HUDEP-2 (cell line): ENCODE data around the gene FUT6.

ENCODE experiments used
- DNase-seq, 76 experiments: peaks; one replicate each; lab custom pipeline; 2025; ENCODE audit not compliant: unreplicated experiment in 76 of 76; lab: John Stamatoyannopoulos, UW

The FUT6 gene

DNA sequence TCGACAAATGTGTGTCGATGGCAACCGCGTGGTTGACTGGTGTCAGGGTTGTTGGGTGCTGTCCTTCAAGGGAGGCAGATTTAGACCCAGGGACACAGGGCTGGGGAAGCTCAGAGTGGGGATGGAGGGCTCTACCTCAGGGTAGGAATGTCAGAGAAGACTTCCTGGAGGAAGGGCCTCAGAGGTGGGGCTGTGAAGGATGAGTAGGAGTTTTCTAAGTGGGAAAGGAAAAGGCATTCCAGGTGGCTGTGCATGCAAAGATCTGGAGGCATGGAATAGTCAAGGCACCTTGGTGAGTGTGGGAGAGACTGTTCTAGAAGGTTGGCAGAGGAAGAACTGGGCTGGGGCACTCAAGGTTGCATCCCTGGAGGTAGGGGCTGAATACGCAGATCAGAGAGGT, 32.6 kb downstream of the FUT6 start:
- DNase-seq: no peak

DNA sequence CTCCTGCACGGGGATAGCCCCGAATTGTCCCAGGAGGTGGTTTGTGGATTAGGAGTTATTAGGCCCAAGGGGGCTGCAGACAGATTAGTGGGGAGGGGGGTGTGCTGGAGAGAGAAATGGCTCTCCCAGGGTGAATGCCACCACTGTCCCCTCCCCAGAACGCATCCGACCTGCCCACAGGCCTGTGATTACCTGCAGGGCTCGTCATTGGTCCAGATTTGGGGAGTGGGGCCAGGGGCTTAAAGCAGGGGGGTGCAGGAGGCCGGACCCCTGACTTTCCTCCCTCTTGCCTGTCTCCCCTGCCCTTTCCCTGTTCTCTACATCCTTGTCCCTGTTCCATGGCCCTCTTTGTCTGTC, 33.4 kb downstream of the FUT6 start:
- no peak for DNase-seq

DNA sequence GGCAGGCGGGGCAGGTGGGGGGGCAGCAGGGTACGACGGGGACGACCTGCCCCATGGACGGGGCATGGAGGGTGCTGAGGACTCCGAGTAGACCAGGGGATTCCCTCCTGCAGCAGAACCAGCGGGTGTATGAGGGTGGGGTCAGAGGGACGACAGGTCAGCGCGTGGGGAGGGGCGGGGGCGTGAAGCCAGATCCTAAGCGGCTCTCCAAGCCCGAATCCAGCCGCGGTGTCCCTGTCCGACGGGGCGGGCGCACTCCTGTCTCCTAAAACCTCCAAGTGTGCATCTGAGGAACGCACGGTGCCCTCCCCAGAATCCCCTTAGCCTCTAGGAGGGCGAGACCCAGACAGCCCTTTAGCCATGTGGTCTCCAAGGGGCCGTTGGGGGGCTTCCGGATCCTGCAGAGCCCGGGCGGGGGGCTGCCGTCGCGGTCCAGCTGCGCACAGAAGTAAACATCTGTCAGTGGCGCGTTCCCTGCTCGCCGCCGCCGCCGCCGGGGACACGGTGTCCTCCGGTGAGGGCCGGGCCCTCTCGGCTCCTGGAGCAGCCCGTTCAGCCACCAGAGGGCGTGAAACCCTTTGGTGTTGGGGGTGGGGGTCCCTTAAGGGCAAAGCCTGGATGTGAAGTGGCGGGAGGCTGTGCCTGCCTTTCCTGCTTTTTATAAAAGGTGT, 33.9 kb downstream of the FUT6 start:
- peak in 53 of 76 experiments; percentile 17 to 75 (median 59) for DNase-seq

DNA sequence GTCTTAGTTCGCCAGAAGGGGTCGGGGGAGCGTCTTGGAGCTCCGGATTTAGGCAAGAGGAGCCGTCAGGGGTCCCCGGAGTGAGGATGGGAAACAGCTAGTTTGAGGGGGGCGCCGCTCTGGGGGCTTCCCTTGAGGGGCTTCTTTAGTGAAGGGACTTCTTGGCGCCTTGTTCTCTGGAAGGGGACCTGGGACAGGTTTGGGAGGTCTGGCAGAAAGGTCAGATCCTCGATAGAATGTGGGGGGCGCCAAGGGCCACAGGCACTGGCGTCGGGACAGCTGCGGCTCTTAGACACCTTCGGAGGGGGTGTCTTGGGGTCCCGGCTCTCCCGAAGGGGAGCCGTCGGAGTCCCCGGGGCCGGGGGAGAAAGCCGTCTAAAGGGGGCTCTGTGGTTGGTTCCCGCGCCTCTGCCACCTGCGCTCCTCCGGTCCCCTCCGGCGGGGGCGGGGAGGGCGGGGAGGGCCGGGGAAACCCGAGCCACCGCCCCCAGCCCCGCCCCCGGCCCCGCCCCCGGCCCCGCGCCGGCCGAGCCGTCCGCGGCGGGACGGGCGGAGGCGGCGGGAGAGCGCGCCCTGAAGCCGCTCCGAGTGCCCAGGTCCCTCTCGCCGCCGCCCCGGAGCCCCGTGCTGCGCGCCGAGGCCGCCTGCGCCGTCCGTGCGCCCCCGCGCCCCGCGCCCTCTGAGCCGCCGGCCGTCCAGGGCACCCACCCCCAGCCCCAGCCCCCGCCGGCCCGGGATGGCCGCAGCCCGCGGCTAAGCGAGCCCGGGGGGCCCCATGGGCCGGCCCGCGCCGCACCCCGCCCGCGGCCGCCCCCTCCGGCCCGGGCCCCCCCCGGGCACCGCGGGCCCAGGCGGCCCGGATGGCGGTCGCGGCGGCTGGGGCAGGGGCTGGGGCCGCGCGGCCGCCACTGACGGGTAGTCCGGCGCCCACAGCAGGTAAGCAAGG, 34.7 kb downstream of the FUT6 start, which contains the start of gene NRTN:
Gene NRTN, plus strand, starts transcription at position 552 of the 946 bp plus-strand sequence. CDS start 19,099 bp downstream, outside the sequence.
- peak in 39 of 76 experiments; percentile 16 to 66 (median 39) for DNase-seq

DNA sequence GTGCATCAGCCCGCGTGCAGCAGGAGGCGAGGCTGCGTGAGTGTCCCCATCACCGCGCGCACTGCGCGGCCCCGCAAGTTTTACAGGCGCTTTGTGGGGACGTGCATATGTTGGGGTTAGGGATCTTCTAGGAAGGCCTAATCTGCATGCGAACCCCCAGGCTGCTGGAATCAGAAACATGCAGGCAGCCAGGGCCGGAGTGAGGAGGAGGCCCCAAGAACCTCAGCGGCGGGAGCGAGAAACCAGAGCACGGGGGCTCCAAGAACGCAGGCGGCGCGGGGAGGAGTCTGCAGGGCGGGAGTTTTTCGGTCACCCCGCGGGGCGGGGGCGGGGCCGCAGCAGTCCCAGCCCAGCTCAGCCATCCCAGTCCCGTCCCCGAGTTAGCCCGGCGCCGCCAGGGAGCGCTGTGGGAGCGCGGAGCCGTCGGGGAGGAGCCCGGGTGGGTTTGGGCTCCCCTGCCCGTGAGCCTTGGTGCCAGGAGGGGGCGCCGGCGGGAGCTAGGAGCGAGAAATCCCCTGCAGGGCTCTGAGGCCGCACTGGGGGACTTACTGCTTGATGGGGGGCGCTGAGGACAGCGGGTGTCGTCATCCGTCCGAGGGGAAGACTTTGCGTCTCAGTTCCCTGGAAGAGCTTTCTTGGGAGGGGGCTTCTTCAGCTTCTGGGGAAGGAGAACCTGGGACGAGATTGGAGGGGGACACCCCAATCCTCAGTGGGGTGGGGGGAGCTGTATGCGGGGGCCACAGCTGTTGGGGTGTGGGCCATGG, 35.6 kb downstream of the FUT6 start:
- DNase-seq: peak in 75 of 76 experiments; percentile 62 to 99 (median 95)

DNA sequence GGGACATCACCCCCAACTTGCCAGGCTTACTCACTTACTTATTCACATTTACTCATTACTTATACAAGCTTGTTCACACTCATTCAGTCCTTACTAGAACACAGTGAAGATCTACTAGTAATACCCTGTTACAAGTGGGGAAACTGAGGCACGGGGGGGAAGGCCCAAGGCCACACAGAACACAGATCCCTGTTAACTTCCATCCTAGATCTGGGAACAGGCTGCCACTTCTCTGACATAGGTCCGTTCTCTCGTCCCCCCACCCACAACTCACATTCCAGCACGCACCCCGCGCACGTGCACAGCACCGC, 36.1 kb downstream of the FUT6 start:
- DNase-seq: peak in 1 of 76 experiments; percentile 46

DNA sequence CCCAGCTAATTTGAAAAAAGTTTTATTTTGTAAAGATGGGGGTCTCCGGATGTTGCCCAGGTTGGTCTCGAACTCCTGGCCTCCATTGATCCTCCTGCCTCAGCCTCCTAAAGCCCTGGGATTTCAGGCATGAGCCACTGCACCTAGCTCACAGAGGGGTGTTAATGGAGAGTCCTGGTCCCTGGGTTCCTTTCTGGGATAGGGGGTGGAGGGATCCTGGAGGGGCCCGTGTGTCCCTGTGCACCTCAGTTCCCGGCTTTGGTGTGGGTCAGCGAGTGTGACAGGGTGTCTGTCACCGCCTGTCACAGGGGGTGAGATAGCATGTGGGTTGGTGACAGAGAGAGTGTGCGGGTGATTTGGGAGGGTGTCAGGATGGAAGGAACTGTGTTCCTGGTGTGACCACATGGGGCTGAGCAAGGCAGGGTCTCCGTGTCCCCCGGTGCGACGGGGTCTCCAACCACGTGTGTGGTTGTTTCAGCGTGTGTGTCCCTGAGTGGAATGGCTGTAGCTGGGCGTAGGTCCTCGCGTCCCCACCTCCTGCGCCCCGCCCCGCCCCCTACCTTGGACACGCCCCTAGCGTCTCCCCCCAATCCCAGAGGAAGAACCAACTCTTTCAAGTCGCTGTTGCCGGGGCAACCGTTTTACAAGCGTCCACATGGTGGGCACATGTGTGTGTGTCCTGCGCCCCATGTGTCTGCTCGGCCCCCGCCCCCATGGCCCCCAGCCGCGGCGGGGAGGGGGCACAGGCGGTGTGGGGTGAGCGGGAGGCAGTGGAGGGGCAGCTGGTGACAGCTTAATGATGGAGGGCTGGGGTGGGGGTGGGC, 37.5 kb downstream of the FUT6 start:
- peak in 62 of 76 experiments; percentile 26 to 91 (median 63) for DNase-seq

DNA sequence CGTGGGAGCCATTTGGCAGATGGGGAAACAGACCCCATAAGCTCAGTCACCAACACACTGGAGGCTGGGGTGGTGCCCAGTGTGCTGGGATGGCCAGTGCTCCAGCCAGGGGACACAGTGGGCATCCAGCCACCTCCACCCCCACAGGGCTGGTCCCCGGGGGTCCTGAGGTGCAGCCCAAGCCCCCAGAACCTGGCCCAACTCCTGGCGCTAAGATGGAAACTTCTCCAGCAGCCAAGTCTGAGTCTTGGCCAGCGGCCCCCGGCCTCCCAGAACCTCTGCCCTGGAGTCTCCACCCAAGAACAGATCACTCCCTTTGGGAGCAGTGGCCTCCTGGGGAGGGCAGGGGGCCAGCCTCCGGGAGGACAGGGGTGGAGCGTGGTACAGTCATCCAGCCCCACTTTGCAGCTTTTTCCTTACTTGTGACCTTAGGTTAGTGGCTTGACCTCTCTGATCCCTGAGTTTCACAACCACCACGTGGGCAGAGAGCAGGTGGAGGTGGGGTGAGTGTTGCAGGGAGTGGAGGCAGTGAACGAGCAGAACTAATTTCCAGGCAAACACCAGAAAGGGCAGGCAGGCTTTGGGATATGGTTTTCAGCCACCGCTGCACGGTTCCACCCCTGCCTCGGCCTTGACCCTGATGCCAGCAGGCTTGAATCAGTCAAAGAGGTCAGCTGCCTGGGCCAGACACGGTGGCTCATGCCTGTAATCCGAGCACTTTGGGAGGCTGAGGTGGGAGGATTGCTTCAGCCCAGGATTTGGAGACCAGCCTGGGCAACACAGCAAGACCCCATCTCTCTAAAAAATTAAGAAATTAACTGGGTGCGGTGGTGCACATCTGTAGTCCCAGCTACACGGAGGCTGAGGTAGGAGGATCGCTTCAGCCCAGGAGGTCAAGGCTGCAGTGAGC, 38.9 kb downstream of the FUT6 start:
- peak in 21 of 76 experiments; percentile 9 to 50 (median 24) for DNase-seq

DNA sequence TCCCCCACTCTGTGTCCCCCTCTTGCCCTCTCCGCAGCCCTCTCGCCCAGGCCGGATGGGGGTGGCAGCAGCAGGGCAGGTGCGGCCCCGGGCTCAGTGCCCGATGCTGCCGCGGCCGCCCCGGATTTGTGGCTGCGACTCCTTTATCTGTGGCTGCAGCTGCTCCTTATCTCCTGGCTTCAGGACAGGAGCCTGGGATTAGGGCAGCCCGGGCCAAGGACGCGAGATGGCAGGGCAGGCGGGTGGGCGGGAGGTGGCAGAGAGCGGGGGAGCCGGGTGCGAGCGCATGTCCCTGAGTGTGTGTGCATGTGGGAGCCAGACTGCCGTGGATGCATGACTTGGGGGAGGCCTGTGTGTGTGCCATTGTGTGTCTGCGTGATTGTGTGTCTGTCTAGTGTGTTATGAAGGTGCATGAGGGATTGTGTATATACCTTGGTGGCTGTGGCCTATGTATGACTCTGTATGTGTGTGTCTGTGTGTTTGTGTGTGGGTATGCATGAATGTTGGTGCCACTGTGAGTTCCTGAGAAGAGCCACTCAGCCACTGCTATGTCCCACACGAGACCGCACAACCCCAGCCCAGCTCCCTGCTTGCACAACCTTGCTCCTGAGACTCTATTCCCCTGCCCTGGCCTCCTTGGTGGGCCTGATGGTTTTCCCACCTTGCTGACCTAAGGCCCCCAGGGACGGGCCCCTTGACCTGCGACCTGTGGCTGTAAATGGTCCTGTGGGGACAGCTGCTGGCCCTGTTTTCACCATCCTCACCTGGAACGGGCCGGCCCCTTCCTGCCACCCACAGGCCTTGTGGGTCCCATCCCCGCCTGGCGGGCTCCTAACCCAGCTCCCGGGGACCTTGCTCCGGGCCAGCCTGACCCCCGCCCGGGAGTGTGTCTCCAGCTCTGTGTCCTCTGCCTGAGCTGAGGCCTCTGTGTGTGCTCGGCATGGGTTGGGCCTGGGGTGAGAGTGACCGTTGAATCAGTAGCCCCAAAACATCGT, 40.0 kb downstream of the FUT6 start:
- peak; percentile 87 to 100 (median 98) for DNase-seq

DNA sequence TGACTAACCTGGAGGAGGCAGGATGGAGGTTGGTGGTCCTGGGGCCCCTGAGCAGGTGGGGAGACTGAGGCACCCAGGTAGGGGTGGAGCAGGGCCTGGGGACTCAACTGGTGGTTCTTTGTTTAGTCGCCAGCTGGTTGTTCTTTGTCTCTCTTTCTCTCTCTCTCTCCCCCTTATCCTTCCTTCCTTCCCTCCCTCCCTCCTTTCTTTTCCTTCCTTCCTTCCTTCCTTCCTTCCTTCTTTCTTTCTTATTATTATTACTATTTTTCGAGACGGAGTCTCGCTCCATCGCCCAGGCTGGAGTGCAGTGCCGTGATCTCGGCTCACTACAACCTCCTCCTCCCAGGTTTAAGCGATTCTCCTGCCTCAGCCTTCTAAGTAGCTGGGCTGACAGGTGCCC, 41.3 kb downstream of the FUT6 start:
- no peak for DNase-seq

DNA sequence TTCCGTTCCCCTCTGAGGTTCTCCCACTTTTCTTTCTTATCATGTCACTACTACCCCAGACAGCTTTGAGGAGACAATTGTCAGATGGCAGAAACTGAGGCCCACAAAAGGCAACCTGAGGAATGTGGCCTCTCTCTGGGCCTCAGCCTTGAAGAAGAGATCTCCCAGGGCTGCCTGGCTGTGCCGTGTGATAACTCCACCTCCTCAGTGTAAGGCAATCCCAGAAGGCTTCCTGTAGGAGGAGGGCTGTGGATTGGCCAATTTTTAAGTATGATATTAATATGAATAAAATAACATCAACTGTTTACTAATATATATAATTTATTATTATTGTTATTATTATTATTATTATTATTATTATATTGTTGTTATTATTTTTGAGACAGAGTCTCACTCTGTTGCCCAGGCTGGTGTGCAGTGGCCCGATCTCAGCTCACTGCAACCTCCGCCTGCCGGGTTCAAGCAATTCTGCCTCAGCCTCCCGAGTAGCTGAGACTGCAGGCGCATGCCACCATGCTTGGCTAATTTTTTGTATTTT, 44.1 kb downstream of the FUT6 start:
- no peak for DNase-seq

DNA sequence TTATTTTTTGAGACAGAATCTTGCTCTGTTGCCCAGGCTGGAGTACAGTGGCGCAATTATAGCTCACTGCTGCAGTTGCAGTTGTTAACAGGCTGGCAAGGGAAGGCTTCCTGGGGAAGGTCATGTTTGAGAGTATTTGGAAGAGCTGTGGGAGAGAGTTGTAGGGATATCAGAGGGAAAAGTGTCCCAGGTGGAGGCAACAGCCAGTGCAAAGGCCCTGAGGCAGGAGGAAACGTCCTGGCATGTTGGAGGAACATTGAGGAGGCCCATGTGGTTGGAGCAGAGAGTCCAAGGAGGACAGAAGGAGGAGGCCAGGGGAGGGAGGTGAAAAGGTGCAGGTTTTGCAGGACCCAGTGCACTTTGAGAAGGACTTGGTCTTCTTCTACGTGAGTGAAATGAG, 46.3 kb downstream of the FUT6 start:
- no peak for DNase-seq

DNA sequence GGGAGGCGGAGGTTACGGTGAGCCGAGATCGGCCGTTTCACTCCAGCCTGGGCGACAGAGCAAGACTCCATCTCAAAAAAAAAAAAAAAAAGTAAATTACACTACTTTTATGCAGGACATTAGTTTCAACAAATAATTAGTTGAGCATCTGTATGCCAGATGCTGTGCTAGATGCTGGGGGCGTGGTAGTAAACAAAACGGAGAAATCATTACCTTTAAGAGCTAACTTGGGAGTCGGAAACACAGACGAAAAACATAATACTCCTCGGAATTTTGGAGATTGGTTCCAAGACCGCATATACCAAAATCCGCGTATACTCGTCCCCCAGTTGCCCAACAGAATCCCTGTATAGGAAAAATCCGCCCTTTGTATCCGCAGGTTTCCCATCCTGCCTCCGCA, 47.3 kb downstream of the FUT6 start:
- DNase-seq: no peak

DNA sequence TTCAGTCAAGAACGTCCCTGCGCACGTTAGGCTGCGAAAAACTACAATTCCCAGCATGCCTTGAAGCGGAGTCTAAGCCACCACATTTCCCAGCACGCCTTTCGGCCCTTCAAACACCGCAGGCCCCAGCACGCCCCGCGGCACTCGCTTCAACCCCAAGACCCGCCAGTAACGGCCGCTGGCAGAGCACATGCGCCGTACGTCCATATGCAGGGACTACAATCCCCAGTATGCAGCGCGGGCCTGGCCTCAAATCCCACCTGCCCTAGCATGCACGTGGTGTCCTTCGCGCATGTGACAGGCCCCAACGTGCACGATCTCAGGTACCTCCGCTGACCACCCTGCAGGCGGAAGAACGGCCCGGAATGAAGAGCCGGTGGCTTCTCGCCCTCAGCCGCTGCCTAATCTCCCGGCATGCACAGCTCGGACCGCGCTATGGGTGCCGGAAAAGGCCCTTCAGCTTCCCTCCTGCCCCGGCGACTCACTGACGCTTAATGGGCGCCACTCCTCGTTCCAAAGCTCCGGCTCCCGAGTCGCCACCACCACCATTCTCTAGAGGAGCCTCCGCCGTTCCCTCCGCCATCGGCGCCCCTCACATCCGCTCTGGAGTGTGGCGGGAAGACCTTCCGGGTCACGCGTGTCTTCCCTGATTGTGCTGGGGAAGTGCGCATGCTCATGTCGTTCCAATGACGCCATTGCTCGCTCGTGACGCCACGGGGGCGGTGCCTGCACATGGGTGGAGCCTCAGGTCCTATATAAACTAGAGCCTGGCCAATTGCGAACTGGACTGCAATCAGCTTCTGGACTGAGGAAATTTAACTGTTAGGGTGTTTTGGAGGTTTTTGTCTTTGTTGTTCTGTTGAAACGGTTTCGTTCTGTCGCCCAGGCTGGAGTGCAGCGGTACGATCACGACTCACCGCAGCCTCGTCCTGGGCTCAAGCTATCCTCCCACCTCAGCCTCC, 48.7 kb downstream of the FUT6 start, which contains the start of gene DUS3L:
Gene DUS3L, minus strand, starts transcription at position 605 of the 962 bp plus-strand sequence. Its CDS starts 22 bp downstream, at position 583.
- DNase-seq: peak; percentile 67 to 100 (median 98)

DNA sequence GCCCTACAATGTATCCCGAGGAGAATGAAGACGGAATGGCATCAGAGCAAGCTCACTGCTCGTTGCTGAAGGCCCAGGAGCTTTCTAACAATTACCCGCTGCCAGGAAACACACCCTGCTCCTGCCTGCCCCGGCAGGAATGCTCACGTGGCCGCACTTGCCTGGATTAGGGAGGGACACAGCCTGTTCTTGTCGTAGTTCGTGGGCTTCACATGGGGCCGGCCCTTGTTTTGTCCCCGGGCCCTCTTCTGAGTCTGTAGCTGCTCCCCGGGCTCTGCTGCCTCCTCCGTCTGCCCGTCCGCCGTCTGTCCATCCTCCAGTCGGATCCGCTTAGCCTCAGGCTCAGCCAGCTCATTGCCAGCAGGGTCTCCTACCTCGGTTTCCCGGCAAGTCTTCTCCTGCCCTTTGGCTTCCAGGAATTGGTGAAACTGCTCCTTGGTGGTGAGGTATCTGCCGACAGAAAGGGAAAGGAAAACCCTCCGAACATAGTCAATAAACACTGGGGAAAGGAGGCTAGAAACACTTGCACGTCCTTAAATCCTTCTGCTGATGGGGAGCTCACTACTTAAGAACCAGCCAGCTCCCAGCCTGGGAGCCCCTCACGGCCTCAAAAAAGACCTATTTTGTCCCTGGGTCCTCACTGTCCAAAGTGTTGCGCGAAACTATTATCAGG, 49.5 kb downstream of the FUT6 start:
- no peak for DNase-seq

DNA sequence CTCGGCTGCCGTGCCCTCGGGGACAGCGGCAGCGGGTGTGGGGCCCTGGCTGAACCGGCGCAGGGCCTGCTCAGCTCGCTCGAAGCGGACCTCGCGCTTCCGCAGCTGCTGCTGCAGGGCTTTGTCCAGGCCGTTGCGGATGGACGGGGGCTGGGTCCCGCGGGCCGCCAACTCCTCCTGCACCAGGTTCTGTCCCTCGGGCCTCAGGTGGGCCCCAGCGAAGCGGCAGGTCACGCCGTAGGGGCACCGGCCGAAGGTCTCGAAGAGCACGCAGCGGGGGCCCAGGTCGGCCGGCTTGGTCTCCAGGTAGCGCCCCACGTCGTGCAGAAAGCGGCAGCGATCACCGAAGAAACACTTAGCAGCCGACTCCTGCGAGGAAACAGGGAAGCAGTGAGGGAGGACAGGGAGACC, 50.1 kb downstream of the FUT6 start:
- DNase-seq: no peak
